Measurements from ENCODE around the gene SKAP2.

Gene SKAP2

GRCh38 chr7:26857506-26858240, 6.7 kb downstream of the SKAP2 start:
- H2AFZ ChIP-seq (ENCODE audit: low read length), result peak overlapping the region; percentile 86
- H2BK15ac ChIP-seq (ENCODE audit: low read length), result no peak overlapping the region
- no peak overlapping the region for H3K4me3 ChIP-seq (ENCODE audit: low read length in 2 of 2)
- H3K4ac ChIP-seq (ENCODE audit: low read length), result no peak overlapping the region
- H4K91ac ChIP-seq (ENCODE audit: low read depth, low read length, poor library complexity), result no peak overlapping the region
- peak overlapping the region; percentile 75 for H2BK5ac ChIP-seq (ENCODE audit: low read length)
- peak overlapping the region; percentile 33 for H3K4me2 ChIP-seq (ENCODE audit: insufficient read depth, low read length, poor library complexity, severe bottlenecking)
- H3K4me1 ChIP-seq (ENCODE audit: control insufficient read depth in 2 of 2, insufficient read depth in 1 of 2, low read depth in 1 of 2, low read length in 2 of 2), result peaks cover 0 to 5% of the 10 kb centered on the region in 2 donors
- WGBS, 2 donors (ENCODE audit: extremely low coverage in 2 of 2, insufficient read length in 2 of 2, insufficient replicate concordance in 1 of 2), result no CpG with 5 or more reads among the region's 34 CpGs
- H3K36me3 ChIP-seq (replicated peaks in 1 of 2; ENCODE audit: control insufficient read depth in 2 of 2, insufficient read depth in 2 of 2, low read length in 2 of 2), result no peaks in the 10 kb centered on the region
- H2BK120ac ChIP-seq (ENCODE audit: low read depth, low read length), result no peak overlapping the region
- no peak overlapping the region for H3K9ac ChIP-seq (ENCODE audit: low read depth, low read length, poor library complexity)
- no peak overlapping the region for H3K14ac ChIP-seq (ENCODE audit: low read length)
- H2BK12ac ChIP-seq (ENCODE audit: low read length), result no peak overlapping the region
- H2AK5ac ChIP-seq (ENCODE audit: low read depth, low read length), result no peak overlapping the region
- no peak overlapping the region for H3K27ac ChIP-seq (replicated peaks; ENCODE audit: low read length)
- no peak overlapping the region for H3K23ac ChIP-seq (ENCODE audit: low read depth, low read length, poor library complexity)
- H3K9me3 ChIP-seq (replicated peaks in 1 of 2; ENCODE audit: control insufficient read depth in 2 of 2, insufficient read depth in 1 of 2, low read depth in 1 of 2, low read length in 2 of 2), result no peaks in the 10 kb centered on the region
- DNase-seq (ENCODE audit: low spot score), result peak; percentile 65
- H4K8ac ChIP-seq (ENCODE audit: low read depth, low read length), result no peak overlapping the region
- H3K18ac ChIP-seq (ENCODE audit: low read length), result peak overlapping the region; percentile 57
- peaks cover 9 to 78% (median 30%) of the 10 kb centered on the region in 3 experiments for H3K27me3 ChIP-seq (ENCODE audit: control insufficient read depth in 3 of 3, insufficient read depth in 3 of 3, low read depth in 1 of 3, low read length in 3 of 3)
- no peaks in the 10 kb centered on the region for H3K79me1 ChIP-seq (ENCODE audit: low read depth, low read length)

- Histone ChIP-seq H3K23ac (ENCODE audit: low read depth, low read length, poor library complexity) (no peak overlapping the region), H2BK12ac (ENCODE audit: low read length) (no peak overlapping the region), H3K14ac (ENCODE audit: low read length) (no peak overlapping the region), H3K18ac (ENCODE audit: low read length) (no peak overlapping the region), H3K27ac (replicated peaks; ENCODE audit: low read length) (no peak overlapping the region), H2BK120ac (ENCODE audit: low read depth, low read length) (no peak overlapping the region), H3K36me3 (replicated peaks in 1 of 2; ENCODE audit: control insufficient read depth in 2 of 2, insufficient read depth in 2 of 2, low read length in 2 of 2) (no peaks in the 10 kb centered on the region), H2AFZ (ENCODE audit: low read length) (peak overlapping the region; percentile 86), H3K27me3 (ENCODE audit: control insufficient read depth in 3 of 3, insufficient read depth in 3 of 3, low read depth in 1 of 3, low read length in 3 of 3) (peaks cover 9 to 75% (median 30%) of the 10 kb centered on the region in 3 experiments), H4K8ac (ENCODE audit: low read depth, low read length) (no peak overlapping the region), H2BK15ac (ENCODE audit: low read length) (no peak overlapping the region), H3K9me3 (replicated peaks in 1 of 2; ENCODE audit: control insufficient read depth in 2 of 2, insufficient read depth in 1 of 2, low read depth in 1 of 2, low read length in 2 of 2) (no peaks in the 10 kb centered on the region), H3K79me1 (ENCODE audit: low read depth, low read length) (no peaks in the 10 kb centered on the region), H2AK5ac (ENCODE audit: low read depth, low read length) (no peak overlapping the region), H3K4ac (ENCODE audit: low read length) (no peak overlapping the region), H3K4me1 (ENCODE audit: control insufficient read depth in 2 of 2, insufficient read depth in 1 of 2, low read depth in 1 of 2, low read length in 2 of 2) (peaks cover 0 to 5% of the 10 kb centered on the region in 2 donors), H3K4me2 (ENCODE audit: insufficient read depth, low read length, poor library complexity, severe bottlenecking) (no peak overlapping the region), H3K9ac (ENCODE audit: low read depth, low read length, poor library complexity) (no peak overlapping the region), H3K4me3 (ENCODE audit: low read length in 2 of 2) (no peak overlapping the region), H4K91ac (ENCODE audit: low read depth, low read length, poor library complexity) (no peak overlapping the region), H2BK5ac (ENCODE audit: low read length) (no peak overlapping the region)
- no peak for DNase-seq (ENCODE audit: low spot score)
- WGBS, 2 donors (ENCODE audit: extremely low coverage in 2 of 2, insufficient read length in 2 of 2, insufficient replicate concordance in 1 of 2), result no CpG with 5 or more reads among the region's 4 CpGs
Observed at GRCh38 chr7:26857170-26857505, 7.3 kb downstream of the SKAP2 start.

GRCh38 chr7:26856176-26856985, 8.0 kb downstream of the SKAP2 start:
- DNase-seq (ENCODE audit: low spot score), result no peak

More at GRCh38 chr7:26856176-26856985, 8.0 kb downstream of the SKAP2 start:
- H3K14ac ChIP-seq (ENCODE audit: low read length), result no peak overlapping the region
- H2BK15ac ChIP-seq (ENCODE audit: low read length), result no peak overlapping the region
- H3K27me3 ChIP-seq (ENCODE audit: control insufficient read depth in 3 of 3, insufficient read depth in 3 of 3, low read depth in 1 of 3, low read length in 3 of 3), result peaks cover 9 to 70% (median 30%) of the 10 kb centered on the region in 3 experiments
- H2AK5ac ChIP-seq (ENCODE audit: low read depth, low read length), result no peak overlapping the region
- H3K18ac ChIP-seq (ENCODE audit: low read length), result no peak overlapping the region
- H3K4me3 ChIP-seq (ENCODE audit: low read length in 2 of 2), result no peak overlapping the region
- no peak overlapping the region for H3K4ac ChIP-seq (ENCODE audit: low read length)
- no peak overlapping the region for H3K23ac ChIP-seq (ENCODE audit: low read depth, low read length, poor library complexity)
- H2BK120ac ChIP-seq (ENCODE audit: low read depth, low read length), result no peak overlapping the region
- H3K9ac ChIP-seq (ENCODE audit: low read depth, low read length, poor library complexity), result no peak overlapping the region
- H3K9me3 ChIP-seq (replicated peaks in 1 of 2; ENCODE audit: control insufficient read depth in 2 of 2, insufficient read depth in 1 of 2, low read depth in 1 of 2, low read length in 2 of 2), result no peaks in the 10 kb centered on the region
- H2BK5ac ChIP-seq (ENCODE audit: low read length), result no peak overlapping the region
- no peak overlapping the region for H3K27ac ChIP-seq (replicated peaks; ENCODE audit: low read length)
- WGBS, 2 donors (ENCODE audit: extremely low coverage in 2 of 2, insufficient read length in 2 of 2, insufficient replicate concordance in 1 of 2), result no CpG with 5 or more reads among the region's 3 CpGs
- no peak overlapping the region for H2BK12ac ChIP-seq (ENCODE audit: low read length)
- H4K8ac ChIP-seq (ENCODE audit: low read depth, low read length), result no peak overlapping the region
- H4K91ac ChIP-seq (ENCODE audit: low read depth, low read length, poor library complexity), result no peak overlapping the region
- H2AFZ ChIP-seq (ENCODE audit: low read length), result no peak overlapping the region
- H3K4me1 ChIP-seq (ENCODE audit: control insufficient read depth in 2 of 2, insufficient read depth in 1 of 2, low read depth in 1 of 2, low read length in 2 of 2), result peaks cover 0 to 5% of the 10 kb centered on the region in 2 donors
- H3K79me1 ChIP-seq (ENCODE audit: low read depth, low read length), result no peaks in the 10 kb centered on the region
- H3K4me2 ChIP-seq (ENCODE audit: insufficient read depth, low read length, poor library complexity, severe bottlenecking), result no peak overlapping the region
- H3K36me3 ChIP-seq (replicated peaks in 1 of 2; ENCODE audit: control insufficient read depth in 2 of 2, insufficient read depth in 2 of 2, low read length in 2 of 2), result no peaks in the 10 kb centered on the region

Measured in neuronal stem cell (in vitro differentiated cells).